Renal cortex interstitium (tissue), 11 donors: ENCODE results near the gene KIR2DL3. TPM values are rescaled to one million over a fixed set of nuclear protein-coding genes. Genes with fewer than 3 reads are reported as not detected.
"Not testable (repeated sequence)": the region's sequence is repeated elsewhere in the genome, so short reads cannot be mapped to it uniquely, and the experiment has no call there.

ENCODE experiments used
- DNase-seq, 11 donors: peaks; one replicate each; pipeline ENCODE4 v3.0.0-alpha.2; 2013; ENCODE audit warnings: low read depth in 9 of 11, low spot score in 4 of 11; ENCODE audit errors: extremely low read depth in 1 of 11
- polyA plus RNA-seq, 3 donors: library from polyadenylated mRNA; unstranded; fragments of 120-200 nt; gene quantifications; one replicate each; pipeline ENCODE4 v1.2.1, GENCODE V29; 2013; ENCODE audit not compliant: insufficient read length in 3 of 3

Gene KIR2DL3
- polyA plus RNA-seq, 3 donors = not detected

- not testable (repeated sequence) for DNase-seq
Measured at GRCh38 chr19:54778896-54779295, 40.6 kb downstream of the KIR2DL3 start.

- DNase-seq = not testable (repeated sequence)
Measured at GRCh38 chr19:54782916-54783315, 44.6 kb downstream of the KIR2DL3 start.

- not testable (repeated sequence) for DNase-seq
Measured at GRCh38 chr19:54786091-54786723, 47.9 kb downstream of the KIR2DL3 start.

GRCh38 chr19:54788154-54788553 lies 49.8 kb downstream of the KIR2DL3 start:
- DNase-seq = not testable (repeated sequence)

- no peak for DNase-seq
Measured at GRCh38 chr19:54790711-54791110, 52.4 kb downstream of the KIR2DL3 start.

GRCh38 chr19:54791476-54791875 lies 53.2 kb downstream of the KIR2DL3 start:
- DNase-seq = no peak

- no peak for DNase-seq
Measured at GRCh38 chr19:54792814-54793213, 54.5 kb downstream of the KIR2DL3 start.

- DNase-seq = no peak
Measured at GRCh38 chr19:54795758-54796157, 57.4 kb downstream of the KIR2DL3 start.

Other genes with a start within 250 kb of the KIR2DL3 start
- not detected for gene LAIR2, start 235.7 kb upstream of the KIR2DL3 start, polyA plus RNA-seq
- 1 to 10 TPM; 1.1 to 1.4 (median 1.2) TPM for gene LILRA2, start 164.7 kb upstream of the KIR2DL3 start, polyA plus RNA-seq
- gene LILRA1, start 144.9 kb upstream of the KIR2DL3 start, polyA plus RNA-seq = under 1 TPM; 0.26 to 0.43 (median 0.42) TPM
- 1 to 10 TPM in 2 of 3 donors, under 1 TPM in 1; 0.73 to 1.6 (median 1.0) TPM for gene LILRB1, start 108.0 kb upstream of the KIR2DL3 start, polyA plus RNA-seq
- gene LILRB4, start 75.5 kb upstream of the KIR2DL3 start, polyA plus RNA-seq = 1 to 10 TPM in 1 of 3 donors, under 1 TPM in 2; 0.61 to 1.7 (median 0.95) TPM
- not detected for gene KIR3DL3, start 14.1 kb upstream of the KIR2DL3 start, polyA plus RNA-seq
- gene KIR2DL1, start 31.3 kb downstream of the KIR2DL3 start, polyA plus RNA-seq = under 1 TPM in 1 of 3 donors, not detected in 2; 0.12 TPM
- gene KIR2DL4, start 65.1 kb downstream of the KIR2DL3 start, polyA plus RNA-seq = not detected
- gene KIR3DL1, start 78.0 kb downstream of the KIR2DL3 start, polyA plus RNA-seq = not detected
- not detected for gene KIR2DS4, start 94.2 kb downstream of the KIR2DL3 start, polyA plus RNA-seq
- gene KIR3DL2, start 111.9 kb downstream of the KIR2DL3 start, polyA plus RNA-seq = not detected
- gene FCAR, start 135.7 kb downstream of the KIR2DL3 start, polyA plus RNA-seq = under 1 TPM; 0.14 to 0.68 (median 0.25) TPM
- under 1 TPM in 2 of 3 donors, not detected in 1; 0.09 to 0.14 TPM for gene NCR1, start 167.6 kb downstream of the KIR2DL3 start, polyA plus RNA-seq
- not detected for gene NLRP7, start 209.0 kb downstream of the KIR2DL3 start, polyA plus RNA-seq
- gene NLRP2, start 227.9 kb downstream of the KIR2DL3 start, polyA plus RNA-seq = 10 to 100 TPM in 2 of 3 donors, 1 to 10 TPM in 1; 6.4 to 22.0 (median 17.9) TPM